HepG2 (cell line): ENCODE results near the gene GRM1. TPM values are rescaled to one million over a fixed set of nuclear protein-coding genes. Genes with fewer than 3 reads are reported as not detected.
A peak's percentile ranks its signal among the peaks of the same experiment; 100 is the strongest.

Experiments used
- ATF4 ChIP-seq, 2 experiments: fragments of 450-650 bp in 1 of 2; sonication (generic) in 1 of 2; formaldehyde crosslinking; IDR thresholded peaks; 2 replicates each; pipeline versions ENCODE4 v1.5.0 to v1.8.0; 2020 to 2022; ENCODE audit warnings: mild to moderate bottlenecking in 1 of 2, missing genetic modification reagents in 1 of 2
- CENPBD1 ChIP-seq: sonication (generic); formaldehyde crosslinking; IDR thresholded peaks from 2 replicates; pipeline ENCODE4 v1.8.0; 2022; ENCODE audit warnings: missing genetic modification reagents, low read depth, mild to moderate bottlenecking, borderline replicate concordance
- CTCF ChIP-seq: sonication (generic); formaldehyde crosslinking; IDR thresholded peaks from 2 replicates; pipeline ENCODE4 v1.5.0; 2020; ENCODE audit warnings: mild to moderate bottlenecking, missing genetic modification reagents, moderate library complexity
- DNMT3B ChIP-seq: conservative IDR thresholded peaks from 2 replicates; pipeline ENCODE4 v1.6.1; 2016; ENCODE audit warnings: missing biosample characterization, control low read depth
- FOXA1 ChIP-seq, 2 experiments: fragments of 450-650 bp in 1 of 2; sonication (generic) in 1 of 2; formaldehyde crosslinking in 1 of 2; IDR thresholded peaks; 2 replicates each; pipeline versions ENCODE4 v1.4.0 to v1.6.1; 2016 to 2020; ENCODE audit warnings: missing genetic modification reagents in 1 of 2
- FUBP1 ChIP-seq: sonication (generic); formaldehyde crosslinking; IDR thresholded peaks from 2 replicates; pipeline ENCODE4 v1.5.1; 2020; ENCODE audit warnings: missing genetic modification reagents, mild to moderate bottlenecking, borderline replicate concordance
- HNF4G ChIP-seq, 2 experiments: sonication (generic) in 1 of 2; formaldehyde crosslinking in 1 of 2; IDR thresholded peaks; 2 replicates each; pipeline versions ENCODE4 v1.4.0 to v1.6.1; 2011 to 2020; ENCODE audit warnings: borderline replicate concordance in 2 of 2, low read depth in 2 of 2, mild to moderate bottlenecking in 2 of 2, low read length in 1 of 2, missing genetic modification reagents in 1 of 2, moderate library complexity in 1 of 2
- HOXA7 ChIP-seq: sonication (generic); formaldehyde crosslinking; IDR thresholded peaks from 2 replicates; pipeline ENCODE4 v1.8.1; 2022; ENCODE audit warnings: mild to moderate bottlenecking, missing genetic modification reagents, moderate library complexity
- KDM3A ChIP-seq: IDR thresholded peaks from 2 replicates; pipeline ENCODE4 v1.6.1; 2018; ENCODE audit warnings: low read depth, missing compliant biosample characterization
- KLF13 ChIP-seq: sonication (generic); formaldehyde crosslinking; IDR thresholded peaks from 2 replicates; pipeline ENCODE4 v1.4.0; 2020; ENCODE audit warnings: mild to moderate bottlenecking, missing genetic modification reagents
- MTA1 ChIP-seq: sonication (generic); formaldehyde crosslinking; IDR thresholded peaks from 2 replicates; pipeline ENCODE4 v1.4.0; 2020; ENCODE audit warnings: missing genetic modification reagents, mild to moderate bottlenecking, borderline replicate concordance
- NFRKB ChIP-seq: fragments of 450-650 bp; IDR thresholded peaks from 2 replicates; pipeline ENCODE4 v1.6.1; 2017
- PBX3 ChIP-seq: sonication (generic); formaldehyde crosslinking; IDR thresholded peaks from 2 replicates; pipeline ENCODE4 v1.8.1; 2023; ENCODE audit warnings: missing genetic modification reagents, inconsistent platforms, borderline replicate concordance
- POLR2A ChIP-seq, 2 experiments: IDR thresholded peaks; 2 replicates each; pipeline ENCODE4 v1.6.1; 2011; ENCODE audit warnings: low read depth in 2 of 2, low read length in 2 of 2, mild to moderate bottlenecking in 1 of 2, moderate library complexity in 1 of 2; ENCODE audit not compliant: insufficient read depth in 1 of 2
- RFXAP ChIP-seq: sonication (generic); formaldehyde crosslinking; IDR thresholded peaks from 2 replicates; pipeline ENCODE4 v1.4.0; 2020; ENCODE audit warnings: missing genetic modification reagents, borderline replicate concordance
- TFDP1 ChIP-seq: IDR thresholded peaks from 2 replicates; pipeline ENCODE4 v1.6.1; 2016; ENCODE audit warnings: missing compliant biosample characterization, missing genetic modification reagents, borderline replicate concordance
- ZBTB44 ChIP-seq: sonication (generic); formaldehyde crosslinking; IDR thresholded peaks from 2 replicates; pipeline ENCODE4 v1.4.0; 2020; ENCODE audit warnings: missing genetic modification reagents
- ZC3H13 ChIP-seq: sonication (generic); formaldehyde crosslinking; IDR thresholded peaks from 2 replicates; pipeline ENCODE4 v1.8.1; 2023; ENCODE audit warnings: mild to moderate bottlenecking, missing genetic modification reagents, moderate library complexity
- ZNF563 ChIP-seq: sonication (generic); formaldehyde crosslinking; IDR thresholded peaks from 2 replicates; pipeline ENCODE4 v1.8.0; 2022; ENCODE audit warnings: mild to moderate bottlenecking, moderate library complexity, missing genetic modification reagents
- polyA plus RNA-seq, 8 experiments: library from polyadenylated mRNA; depleted of rRNA in 3 of 8; stranded (reverse) in 7 of 8; unstranded in 1 of 8; fragments of >200 nt; fragmentation: Illumina TruSeq in 4 of 8; extraction: Trizol in 4 of 8; gene quantifications; 2 replicates each; pipeline versions ENCODE4 v1.2.1 to v1.2.3, GENCODE V29; 2011 to 2016; ENCODE audit warnings: low read depth in 4 of 8, missing spikeins in 1 of 8, mixed read lengths in 1 of 8; ENCODE audit not compliant: insufficient read depth in 1 of 8
- total RNA-seq, 5 experiments: library from RNA; depleted of rRNA; stranded (reverse); fragments of >200 nt; fragmentation: Illumina TruSeq; extraction: Trizol; gene quantifications; 2 replicates each; pipeline ENCODE4 v1.2.3, GENCODE V29; 2016; ENCODE audit warnings: low read depth in 1 of 5

The GRM1 gene
- total and polyA plus RNA-seq, 2 of the 13 experiments (the other 11 are each of a cell fraction or from before 2014, with no cell fraction given): 0.09 TPM; not detected in 1

GRCh38 chr6:146028252-146028795 is 538 bp upstream of the GRM1 start (continued):
- no peak for TF ChIP-seq CTCF (CRISPR knock-in tag)
- no peak for TF ChIP-seq HNF4G (IDR thresholded peaks at IDR 0.05; ENCODE audit: borderline replicate concordance, low read depth, low read length)
- TF ChIP-seq HNF4G (CRISPR knock-in tag; IDR thresholded peaks at IDR 0.05; ENCODE audit: borderline replicate concordance, low read depth): no peak
- TF ChIP-seq MTA1 (CRISPR knock-in tag): no peak
- 0 out of 2 replicates have a peak, but pooled peaks have one; percentile 43 for TF ChIP-seq ZC3H13 (CRISPR knock-in tag)
- no peak for TF ChIP-seq NFRKB
- TF ChIP-seq ZNF563: peak; percentile 79; the same call in 1 of the 2 replicates
- no peak for TF ChIP-seq FUBP1 (CRISPR knock-in tag)
- peak; percentile 98; the same call in 1 of the 2 replicates for TF ChIP-seq ZBTB44 (CRISPR knock-in tag)
- TF ChIP-seq KLF13 (CRISPR knock-in tag): no peak
- peak; percentile 92 for TF ChIP-seq RFXAP
- TF ChIP-seq ATF4 (CRISPR knock-in tag; IDR thresholded peaks at IDR 0.05): no peak
- TF ChIP-seq TFDP1 (CRISPR knock-in tag): 0 out of 2 replicates have a peak, but pooled peaks have one; percentile 19
- no peak for TF ChIP-seq HOXA7
- TF ChIP-seq POLR2A (IDR thresholded peaks at IDR 0.05; ENCODE audit: insufficient read depth in 1 of 2, low read depth in 2 of 2, low read length in 2 of 2): no peak
- no peak for TF ChIP-seq CENPBD1 (CRISPR knock-in tag)
- TF ChIP-seq FOXA1 (IDR thresholded peaks at IDR 0.05): no peak
- 0 out of 2 replicates have a peak, but pooled peaks have one; percentile 8 for TF ChIP-seq FOXA1 (CRISPR knock-in tag; IDR thresholded peaks at IDR 0.05)
- peak; percentile 94 for TF ChIP-seq PBX3 (CRISPR knock-in tag)
- no peak for TF ChIP-seq KDM3A (CRISPR knock-in tag)
- peak; percentile 96; the same call in 1 of the 2 replicates for TF ChIP-seq DNMT3B
